OCI-LY7 (cell line): ENCODE measurements around the gene RNF115. TPM values are rescaled to one million over a fixed set of nuclear protein-coding genes. Genes with fewer than 3 reads are reported as not detected.
A peak's percentile ranks its signal among the peaks of the same experiment; 100 is the strongest.

Experiments
- BruUV-seq: library from RNA; stranded (reverse); fragments of 400-500 nt; replicated peaks from 2 replicates; lab custom pipeline; 2021; lab: Mats Ljungman, UMichigan
- CTCF ChIA-PET: fragments of 300-600 bp; sonication (Branson Sonifier 250); formaldehyde crosslinking; loops from one replicate; lab custom pipeline; 2022; ENCODE audit warnings: antibody characterized with exemption; ENCODE audit not compliant: unreplicated experiment; lab: Charles Lee
- POLR2A ChIA-PET: fragments of 300-600 bp; sonication (Branson Sonifier 250); formaldehyde crosslinking; loops from one replicate; lab custom pipeline; 2022; ENCODE audit warnings: antibody characterized with exemption; lab: Charles Lee
- DNase-seq: peaks from one replicate; pipeline ENCODE4 v3.0.0-alpha.2; 2015; ENCODE audit warnings: low spot score
- H2AFZ ChIP-seq: fragments of 200-600 bp; sonication (generic), shearing (Covaris generic); 2 replicates; pipeline ENCODE4 v1.6.1; 2014; ENCODE audit warnings: mild to moderate bottlenecking, antibody characterized with exemption, low read length, moderate library complexity
- H3K27ac ChIP-seq: fragments of 200-600 bp; sonication (generic); 2 replicates; pipeline ENCODE4 v1.5.1; 2014; ENCODE audit warnings: mixed run types, low read depth, mild to moderate bottlenecking, moderate library complexity, low read length, inconsistent platforms; ENCODE audit not compliant: poor library complexity, severe bottlenecking
- H3K36me3 ChIP-seq: fragments of 200-600 bp; sonication (generic); 2 replicates; pipeline ENCODE4 v1.6.1; 2014; ENCODE audit warnings: mild to moderate bottlenecking, antibody characterized with exemption, low read length, moderate library complexity, mixed read lengths; ENCODE audit not compliant: insufficient read depth
- H3K4me1 ChIP-seq: fragments of 200-600 bp; sonication (generic); 2 replicates; pipeline ENCODE4 v1.5.1; 2014; ENCODE audit warnings: mild to moderate bottlenecking, low read length; ENCODE audit not compliant: insufficient read depth, poor library complexity, severe bottlenecking
- H3K4me2 ChIP-seq: fragments of 200-600 bp; sonication (generic); 2 replicates; pipeline ENCODE4 v1.6.1; 2014; ENCODE audit warnings: mild to moderate bottlenecking, low read length
- H3K4me3 ChIP-seq: fragments of 200-600 bp; sonication (generic); 2 replicates; pipeline ENCODE4 v1.5.1; 2014; ENCODE audit warnings: mild to moderate bottlenecking, low read depth, low read length; ENCODE audit not compliant: poor library complexity, severe bottlenecking
- H3K79me2 ChIP-seq: fragments of 200-600 bp; sonication (generic); 2 replicates; pipeline ENCODE4 v1.6.1; 2016; ENCODE audit warnings: low read depth, mild to moderate bottlenecking, low read length, moderate library complexity, mixed read lengths; ENCODE audit not compliant: insufficient read depth
- H3K9me2 ChIP-seq: fragments of 200-600 bp; sonication (generic); 2 replicates; pipeline ENCODE4 v1.6.1; 2016; ENCODE audit warnings: mild to moderate bottlenecking, low read length, mixed read lengths; ENCODE audit not compliant: insufficient read depth
- H3K9me3 ChIP-seq: fragments of 200-600 bp; sonication (generic); 2 replicates; pipeline ENCODE4 v1.6.1; 2014; ENCODE audit warnings: mild to moderate bottlenecking, mixed run types, low read length, mixed read lengths
- H4K20me1 ChIP-seq: fragments of 200-600 bp; sonication (generic); 2 replicates; pipeline ENCODE4 v1.6.1; 2014; ENCODE audit warnings: mild to moderate bottlenecking, antibody characterized with exemption, low read length, moderate library complexity, mixed read lengths; ENCODE audit not compliant: insufficient read depth
- CTCF ChIP-seq: fragments of 200-600 bp; sonication (generic); conservative IDR thresholded peaks from 2 replicates; pipeline ENCODE4 v1.5.1; 2014; ENCODE audit warnings: mild to moderate bottlenecking, antibody characterized with exemption, low read length, moderate library complexity, mixed read lengths
- EZH2phosphoT487 ChIP-seq: fragments of 200-600 bp; sonication (generic); IDR thresholded peaks from 2 replicates; pipeline ENCODE4 v1.6.1; 2018; ENCODE audit warnings: low read depth, borderline replicate concordance, mild to moderate bottlenecking, mixed run types, antibody characterized with exemption, low read length, moderate library complexity, mixed read lengths
- intact Hi-C: fragments of 100-400 bp; cut with micrococcal nuclease; formaldehyde crosslinking; loops from one replicate; pipeline ENCODE4 v1.10.0; 2022; ENCODE audit not compliant: unreplicated experiment
- total RNA-seq, 2 experiments: library from RNA; depleted of rRNA in 1 of 2; stranded (reverse); fragments of >200 nt in 1 of 2; shearing (Covaris generic) in 1 of 2; gene quantifications; 2 replicates each; pipeline ENCODE4 v1.2.3, GENCODE V29; 2014 to 2022

Gene RNF115
- total RNA-seq, 2 experiments from 2014 or later: 14.8 to 24.0 TPM

- Histone ChIP-seq H3K9me3 (no peaks in the 10 kb centered on the region), H3K36me3 (no peaks in the 10 kb centered on the region), H3K9me2 (no peaks in the 10 kb centered on the region), H3K4me1 (no peaks in the 10 kb centered on the region), H3K4me2 (no peak overlapping the region), H2AFZ (no peak overlapping the region), H4K20me1 (no peaks in the 10 kb centered on the region), H3K79me2 (no peaks in the 10 kb centered on the region), H3K27ac (no peak overlapping the region), H3K4me3 (no peak overlapping the region)
- CTCF ChIA-PET: no interaction called here
- DNase-seq: no peak
- TF ChIP-seq EZH2phosphoT487 (no peak), CTCF (no peak)
- intact Hi-C loops: no loop called here
- BruUV-seq: no TSS peak
- POLR2A ChIA-PET: interaction anchor here (0.6 to 4.4 kb wide), 2 partner anchors 9 to 43 kb away, joined by 3 to 24 read pairs; partner anchors contain the start of gene PIAS3
Measured at GRCh38 chr1:145868232-145868631, 44.3 kb upstream of the RNF115 start.

- Histone ChIP-seq H3K79me2 (no peaks in the 10 kb centered on the region), H3K36me3 (no peaks in the 10 kb centered on the region), H3K27ac (no peak overlapping the region), H3K4me3 (no peak overlapping the region), H2AFZ (no peak overlapping the region), H3K9me3 (no peaks in the 10 kb centered on the region), H3K9me2 (no peaks in the 10 kb centered on the region), H3K4me1 (peaks cover 6% of the 10 kb centered on the region), H4K20me1 (no peaks in the 10 kb centered on the region), H3K4me2 (no peak overlapping the region)
- no TSS peak for BruUV-seq
- POLR2A ChIA-PET: interaction anchor here (1.1 kb wide), 1 partner anchor 16 kb away, joined by 3 read pairs; no protein-coding TSS in a partner anchor
- no peak for TF ChIP-seq EZH2phosphoT487
- intact Hi-C loops: no loop called here
- CTCF ChIA-PET: no interaction called here
- DNase-seq: no peak
Measured at GRCh38 chr1:145863282-145864018, 39.6 kb upstream of the RNF115 start.

DNA sequence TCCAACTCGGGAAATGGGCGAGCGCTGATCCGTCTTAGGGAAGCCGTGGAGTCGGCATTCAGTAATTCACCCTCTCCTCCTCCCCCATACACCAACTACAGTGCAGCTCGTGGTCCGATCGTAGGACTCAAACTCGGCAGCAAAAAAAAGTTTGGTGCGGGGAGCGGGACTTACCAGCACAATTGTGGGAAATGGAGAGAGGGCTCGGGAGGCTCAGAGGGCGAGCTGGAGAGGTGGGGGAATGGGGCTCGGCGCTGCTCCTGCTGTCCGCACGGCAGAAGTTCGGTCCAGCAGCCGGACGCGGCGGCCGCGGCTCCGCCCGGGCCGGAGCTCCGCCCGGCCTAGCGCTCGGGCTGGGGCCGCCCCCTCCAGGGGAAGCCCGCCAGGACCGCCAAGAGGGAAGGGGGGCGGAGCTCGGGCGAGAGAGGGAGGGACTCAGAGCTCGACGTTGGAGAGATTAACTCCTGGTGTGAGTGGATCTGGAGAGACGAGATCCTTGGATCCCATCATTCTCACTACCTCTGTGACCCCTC is 35.7 kb upstream of the RNF115 start:
- DNase-seq: peak; percentile 81
- Histone ChIP-seq H3K4me3 (peak overlapping the region; percentile 84), H3K9me3 (no peaks in the 10 kb centered on the region), H3K36me3 (peaks cover 23% of the 10 kb centered on the region; the same call in 1 of the 2 replicates), H3K9me2 (no peaks in the 10 kb centered on the region), H2AFZ (peak overlapping the region; percentile 98), H3K27ac (peak overlapping the region; percentile 68), H3K79me2 (no peaks in the 10 kb centered on the region), H4K20me1 (no peaks in the 10 kb centered on the region), H3K4me2 (peak overlapping the region; percentile 74), H3K4me1 (peaks cover 13% of the 10 kb centered on the region)
- BruUV-seq: no TSS peak
- CTCF ChIA-PET: interaction anchor here (0.6 to 3.4 kb wide), 4 partner anchors 10 to 98 kb away, joined by 3 to 44 read pairs (median 4); partner anchors contain the start of genes LIX1L and NUDT17
- intact Hi-C loops: loop anchor here (1.0 to 2.0 kb wide), 6 partner anchors 14 to 153 kb away; partner anchors contain the start of genes ITGA10, LIX1L, NUDT17 and POLR3C
- TF ChIP-seq CTCF (no peak), EZH2phosphoT487 (no peak)
- POLR2A ChIA-PET: interaction anchor here (0.6 to 4.6 kb wide), 22 partner anchors 10 to 179 kb away, joined by 3 to 65 read pairs (median 4); partner anchors contain the start of genes ANKRD34A, ANKRD35, LIX1L and NUDT17
